K562 (cell line): ENCODE data around the gene TUBB6.

ENCODE experiments used
- L3MBTL2 ChIP-seq: fragments of 450-650 bp; IDR thresholded peaks from 2 replicates; pipeline ENCODE4 v1.6.1; 2016; ENCODE audit warnings: mild to moderate bottlenecking, moderate library complexity
- ZNF274 ChIP-seq: IDR thresholded peaks from 2 replicates; pipeline ENCODE4 v1.6.1; 2011; ENCODE audit warnings: low read depth, mild to moderate bottlenecking, low read length, moderate library complexity, borderline replicate concordance

DNA sequence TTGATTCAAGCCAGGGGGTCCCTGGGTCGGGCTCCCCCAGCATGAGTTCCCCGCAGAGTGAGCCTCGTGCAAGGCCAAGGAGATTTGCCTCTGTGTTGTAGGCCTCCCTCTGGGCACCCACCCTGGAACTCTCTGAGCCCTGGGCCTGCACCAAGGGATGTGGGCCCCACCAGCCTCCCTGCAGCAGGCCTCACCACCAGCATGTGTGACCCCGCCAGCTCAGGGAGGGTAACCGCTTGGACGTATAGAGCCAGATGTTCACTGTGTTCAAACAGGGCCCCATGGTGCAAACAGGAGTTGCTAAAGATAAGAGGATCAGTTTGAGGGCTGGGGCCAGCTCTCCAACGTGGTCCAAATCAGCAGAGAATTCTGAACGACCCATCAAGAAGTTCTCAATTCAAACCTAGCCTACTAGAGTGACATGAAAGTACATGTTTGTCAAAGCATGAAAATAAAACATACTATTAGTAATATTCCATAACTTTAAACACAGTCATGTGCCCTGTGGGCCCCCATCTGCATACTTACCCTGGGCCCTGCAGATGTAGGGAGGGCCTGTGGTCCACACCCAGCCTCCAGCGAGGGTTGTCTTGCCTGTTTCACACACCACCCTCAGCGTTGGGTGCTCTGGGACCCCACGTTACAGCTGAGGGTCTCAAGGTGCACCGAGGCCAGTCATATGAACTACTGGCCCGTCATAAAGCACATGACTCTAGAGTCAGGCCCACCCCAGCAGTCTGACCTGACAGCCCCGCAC is 5.5 kb upstream of the TUBB6 start:
- TF ChIP-seq L3MBTL2, result peak; percentile 93
- no peak for TF ChIP-seq ZNF274
